Endothelial cell of umbilical vein (primary cell): Measurements from ENCODE around the gene DCDC1.

ENCODE experiments used
- FOS ChIP-seq: IDR thresholded peaks from 2 replicates; pipeline ENCODE4 v1.6.1; 2011; ENCODE audit warnings: mild to moderate bottlenecking, low read length, moderate library complexity, borderline replicate concordance; ENCODE audit not compliant: insufficient read depth
- TF ChIP-seq, protein P1 (sequence below), 2 donors: IDR thresholded peaks; 1 replicate in 1 of 2; 2 replicates in 1 of 2; pipeline ENCODE4 v1.5.1; 2011; ENCODE audit warnings: low read length in 2 of 2, mild to moderate bottlenecking in 2 of 2, moderate library complexity in 2 of 2, control low read depth in 1 of 2, inconsistent platforms in 1 of 2, low read depth in 1 of 2; ENCODE audit not compliant: insufficient read depth in 1 of 2; ENCODE audit errors: extremely low read depth in 1 of 2

DNA sequence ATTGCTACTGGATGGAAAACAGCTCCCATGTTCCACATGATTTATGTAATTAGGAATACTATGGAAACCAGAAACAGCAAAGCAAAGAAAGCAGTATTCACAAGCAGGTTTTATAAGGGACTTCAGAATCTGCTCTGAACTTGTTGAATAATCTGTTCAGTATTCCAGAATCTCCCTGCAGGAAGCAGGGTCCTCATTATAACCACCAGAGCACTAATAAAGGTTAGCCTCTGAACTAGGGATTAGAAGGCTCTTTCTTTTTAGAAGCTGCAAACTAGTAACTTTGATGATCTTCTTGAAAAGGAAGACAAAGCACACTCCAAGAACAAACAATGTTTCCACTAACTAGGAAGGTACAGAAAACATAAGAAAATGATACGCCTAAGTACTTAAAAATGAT, 125.8 kb downstream of the DCDC1 start:
- TF ChIP-seq, protein P1, sequence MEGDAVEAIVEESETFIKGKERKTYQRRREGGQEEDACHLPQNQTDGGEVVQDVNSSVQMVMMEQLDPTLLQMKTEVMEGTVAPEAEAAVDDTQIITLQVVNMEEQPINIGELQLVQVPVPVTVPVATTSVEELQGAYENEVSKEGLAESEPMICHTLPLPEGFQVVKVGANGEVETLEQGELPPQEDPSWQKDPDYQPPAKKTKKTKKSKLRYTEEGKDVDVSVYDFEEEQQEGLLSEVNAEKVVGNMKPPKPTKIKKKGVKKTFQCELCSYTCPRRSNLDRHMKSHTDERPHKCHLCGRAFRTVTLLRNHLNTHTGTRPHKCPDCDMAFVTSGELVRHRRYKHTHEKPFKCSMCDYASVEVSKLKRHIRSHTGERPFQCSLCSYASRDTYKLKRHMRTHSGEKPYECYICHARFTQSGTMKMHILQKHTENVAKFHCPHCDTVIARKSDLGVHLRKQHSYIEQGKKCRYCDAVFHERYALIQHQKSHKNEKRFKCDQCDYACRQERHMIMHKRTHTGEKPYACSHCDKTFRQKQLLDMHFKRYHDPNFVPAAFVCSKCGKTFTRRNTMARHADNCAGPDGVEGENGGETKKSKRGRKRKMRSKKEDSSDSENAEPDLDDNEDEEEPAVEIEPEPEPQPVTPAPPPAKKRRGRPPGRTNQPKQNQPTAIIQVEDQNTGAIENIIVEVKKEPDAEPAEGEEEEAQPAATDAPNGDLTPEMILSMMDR (IDR thresholded peaks at IDR 0.05; ENCODE audit: extremely low read depth in 1 of 2, insufficient read depth in 1 of 2, low read depth in 1 of 2, low read length in 2 of 2): no peak
- TF ChIP-seq FOS: no peak
